Psoas muscle (tissue), 8 donors: Measurements from ENCODE around the gene PITPNC1. TPM values are rescaled to one million over a fixed set of nuclear protein-coding genes. Genes with fewer than 3 reads are reported as not detected.
"Not testable (repeated sequence)": the region's sequence is repeated elsewhere in the genome, so short reads cannot be mapped to it uniquely, and the experiment has no call there.

ENCODE experiments used
- ATAC-seq, 4 donors: fragments of 200-7000 bp; cut with Tn5 transposase; one replicate each; pipeline ENCODE4 v1.9.1; 2020; ENCODE audit warnings: moderate library complexity in 3 of 4, mild to moderate bottlenecking in 2 of 4
- DNase-seq, 2 donors: peaks; one replicate each; pipeline ENCODE4 v3.0.0-alpha.2; 2020
- H3K27ac ChIP-seq: fragments of 200-600 bp; one replicate; pipeline ENCODE4 v1.8.0; 2022
- H3K27me3 ChIP-seq, 3 donors: fragments of 200-600 bp in 1 of 3; one replicate each; pipeline versions ENCODE4 v1.6.1 to v1.8.0; 2013 to 2022; ENCODE audit warnings: low read length in 2 of 3, mild to moderate bottlenecking in 2 of 3, moderate library complexity in 1 of 3; ENCODE audit not compliant: insufficient read depth in 3 of 3
- H3K36me3 ChIP-seq, 2 donors: fragments of 200-600 bp in 1 of 2; one replicate each; pipeline versions ENCODE4 v1.6.1 to v1.8.0; 2013 to 2022; ENCODE audit warnings: low read depth in 1 of 2, mild to moderate bottlenecking in 1 of 2, moderate library complexity in 1 of 2; ENCODE audit not compliant: insufficient read depth in 1 of 2
- H3K4me1 ChIP-seq: fragments of 200-600 bp; one replicate; pipeline ENCODE4 v1.8.0; 2022
- H3K4me3 ChIP-seq: fragments of 200-600 bp; one replicate; pipeline ENCODE4 v1.8.0; 2022; ENCODE audit warnings: mild to moderate bottlenecking
- H3K9me3 ChIP-seq: fragments of 200-600 bp; one replicate; pipeline ENCODE4 v1.8.0; 2022
- WGBS, 3 donors: extraction: QIAGEN DNeasy Blood & Tissue Kit; methylation state at CpG; one replicate each; pipeline versions ENCODE4 v1.1.6 to v1.1.7; 2013; 5-methylcytosine and 5-hydroxymethylcytosine counted together
- intact Hi-C, 2 donors: fragments of 100-400 bp; cut with DNase I; formaldehyde crosslinking; loops; one replicate each; pipeline versions ENCODE4 v1.11.0 to v1.14.2; 2022
- polyA plus RNA-seq, 3 donors: library from polyadenylated mRNA; stranded (reverse); fragments of 200-250 nt; gene quantifications; one replicate each; pipeline ENCODE4 v1.2.3, GENCODE V29; 2013
- total RNA-seq, 4 donors: library from RNA; stranded (reverse); fragmentation: NEBNext Ultra II Directional in 2 of 4; extraction: Animal tissue kit (Norgen Biotek cat#: 25700) in 2 of 4; gene quantifications; one replicate each; pipeline versions ENCODE4 v1.2.1 to v1.2.4, GENCODE V29; 2021 to 2023
- TF ChIP-seq, protein P1 (sequence below): fragments of 200-600 bp; IDR thresholded peaks from one replicate; pipeline ENCODE4 v1.8.0; 2022; ENCODE audit warnings: antibody characterized with exemption
- donor health status: healthy with polysubstance abuse.
- donor health status: DM: no; HTN: no; CAD: no; lungs with moderate emphysema.
- donor health status: Bipolar disorder and iron deficiency.
- donor health status: healthy.
- donor health status: DM: yes; HTN: yes; CAD: no.
- donor health status: DM: no; HTN: no; CAD: no.
- donor health status: DM: no; HTN: no; CAD: no.
- donor health status: DM: yes; HTN: yes; CAD: no.

Gene PITPNC1
- total and polyA plus RNA-seq, 7 donors: 4.4 to 54.7 (median 6.6) TPM

GRCh38 chr17:67492251-67492740 is 115.2 kb downstream of the PITPNC1 start:
- intact Hi-C loops: no loop called here

GRCh38 chr17:67492824-67493517 is 115.9 kb downstream of the PITPNC1 start:
- TF ChIP-seq, protein P1, sequence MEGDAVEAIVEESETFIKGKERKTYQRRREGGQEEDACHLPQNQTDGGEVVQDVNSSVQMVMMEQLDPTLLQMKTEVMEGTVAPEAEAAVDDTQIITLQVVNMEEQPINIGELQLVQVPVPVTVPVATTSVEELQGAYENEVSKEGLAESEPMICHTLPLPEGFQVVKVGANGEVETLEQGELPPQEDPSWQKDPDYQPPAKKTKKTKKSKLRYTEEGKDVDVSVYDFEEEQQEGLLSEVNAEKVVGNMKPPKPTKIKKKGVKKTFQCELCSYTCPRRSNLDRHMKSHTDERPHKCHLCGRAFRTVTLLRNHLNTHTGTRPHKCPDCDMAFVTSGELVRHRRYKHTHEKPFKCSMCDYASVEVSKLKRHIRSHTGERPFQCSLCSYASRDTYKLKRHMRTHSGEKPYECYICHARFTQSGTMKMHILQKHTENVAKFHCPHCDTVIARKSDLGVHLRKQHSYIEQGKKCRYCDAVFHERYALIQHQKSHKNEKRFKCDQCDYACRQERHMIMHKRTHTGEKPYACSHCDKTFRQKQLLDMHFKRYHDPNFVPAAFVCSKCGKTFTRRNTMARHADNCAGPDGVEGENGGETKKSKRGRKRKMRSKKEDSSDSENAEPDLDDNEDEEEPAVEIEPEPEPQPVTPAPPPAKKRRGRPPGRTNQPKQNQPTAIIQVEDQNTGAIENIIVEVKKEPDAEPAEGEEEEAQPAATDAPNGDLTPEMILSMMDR: no peak
- H3K36me3 ChIP-seq: no peaks in the 10 kb centered on the region
- no peaks in the 10 kb centered on the region for H3K9me3 ChIP-seq
- 20 to 44% (median 21%) methylated on average over 13 of the region's 13 CpGs for WGBS, 3 donors
- H3K27ac ChIP-seq: no peak overlapping the region
- no peak overlapping the region for H3K4me3 ChIP-seq
- DNase-seq (no peak), ATAC-seq (no peak)
- peaks cover 0 to 6% (median 5%) of the 10 kb centered on the region in 3 donors for H3K27me3 ChIP-seq
- peaks cover 22% of the 10 kb centered on the region for H3K4me1 ChIP-seq
- intact Hi-C loops: no loop called here

More at GRCh38 chr17:67492251-67492740, 115.2 kb downstream of the PITPNC1 start:
- no peak overlapping the region for H3K4me3 ChIP-seq
- DNase-seq: no peak
- TF ChIP-seq, protein P1: no peak
- peaks cover 0 to 6% (median 5%) of the 10 kb centered on the region in 3 donors for H3K27me3 ChIP-seq
- no peak for ATAC-seq
- WGBS, 3 donors: 21 to 45% (median 29%) methylated on average over 5 of the region's 5 CpGs
- H3K36me3 ChIP-seq: no peaks in the 10 kb centered on the region
- H3K4me1 ChIP-seq: peaks cover 22% of the 10 kb centered on the region
- no peak overlapping the region for H3K27ac ChIP-seq
- no peaks in the 10 kb centered on the region for H3K9me3 ChIP-seq

DNA sequence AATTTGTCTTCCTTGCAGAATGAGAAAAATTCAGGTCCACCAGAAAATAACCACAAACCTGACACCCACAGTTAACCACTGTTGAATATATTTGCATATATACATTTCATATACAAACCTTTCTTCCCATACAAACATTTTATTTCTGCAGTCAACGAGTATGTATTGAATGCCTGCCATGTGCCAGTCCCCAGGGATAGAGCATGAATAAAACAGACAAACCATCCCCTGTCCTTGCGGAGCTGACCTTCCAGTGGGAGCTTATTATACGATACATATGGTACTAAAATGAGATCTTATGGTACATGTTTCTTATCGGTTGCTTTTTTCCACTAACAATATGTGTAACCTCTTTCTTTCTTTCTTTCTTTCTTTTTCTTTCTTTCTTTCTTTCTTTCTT is 116.7 kb downstream of the PITPNC1 start:
- WGBS, 3 donors: 32 to 52% (median 37%) methylated on average over 4 of the region's 4 CpGs
- Histone ChIP-seq H3K36me3 (no peaks in the 10 kb centered on the region), H3K4me1 (peaks cover 22% of the 10 kb centered on the region), H3K9me3 (no peaks in the 10 kb centered on the region), H3K4me3 (no peak overlapping the region), H3K27ac (no peak overlapping the region), H3K27me3 (peaks cover 0 to 6% (median 5%) of the 10 kb centered on the region in 3 donors)
- no peak for ATAC-seq
- TF ChIP-seq, protein P1: no peak
- no peak for DNase-seq
- intact Hi-C loops: no loop called here

DNA sequence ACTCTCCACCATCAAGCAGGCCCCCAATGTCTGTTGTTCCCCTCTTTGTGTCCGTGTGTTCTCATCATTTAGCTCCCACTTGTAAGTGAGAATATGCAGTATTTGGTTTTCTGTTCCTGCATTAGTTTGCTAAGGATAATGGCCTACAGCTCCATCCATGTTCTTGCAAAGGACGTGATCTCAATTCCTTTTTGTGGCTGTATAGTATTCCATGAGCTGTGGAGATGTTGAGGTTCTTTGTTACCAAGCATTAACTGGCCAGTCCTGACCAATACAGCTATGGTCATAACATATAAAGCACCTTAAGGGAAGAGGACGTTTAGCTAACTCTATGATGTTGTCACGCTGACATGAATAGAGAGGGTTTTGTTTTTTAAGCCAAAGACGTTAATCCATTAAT is 118.5 kb downstream of the PITPNC1 start:
- ATAC-seq, H3K27me3 ChIP-seq, DNase-seq, intact Hi-C loops, H3K4me3 ChIP-seq, H3K27ac ChIP-seq, H3K36me3 ChIP-seq, H3K9me3 ChIP-seq: not testable (repeated sequence)
- H3K4me1 ChIP-seq: peaks cover 19% of the 10 kb centered on the region
- WGBS, 3 donors: 89 to 92% (median 90%) methylated on average over 5 of the region's 5 CpGs

GRCh38 chr17:67496286-67496685 is 119.2 kb downstream of the PITPNC1 start:
- no peaks in the 10 kb centered on the region for H3K36me3 ChIP-seq
- H3K27me3 ChIP-seq: peaks cover 0 to 5% (median 5%) of the 10 kb centered on the region in 3 donors
- H3K4me1 ChIP-seq: peaks cover 11% of the 10 kb centered on the region
- no peak overlapping the region for H3K4me3 ChIP-seq
- no peak overlapping the region for H3K27ac ChIP-seq
- intact Hi-C loops: no loop called here
- TF ChIP-seq, protein P1: no peak
- WGBS, 3 donors: 74 to 83% (median 81%) methylated on average over 7 of the region's 7 CpGs
- no peak for DNase-seq
- H3K9me3 ChIP-seq: no peaks in the 10 kb centered on the region
- ATAC-seq: no peak
